GM19468 (cell line): ENCODE measurements around the gene C3orf18.
"Not testable (repeated sequence)": the region's sequence is repeated elsewhere in the genome, so short reads cannot be mapped to it uniquely, and the experiment has no call there.

ENCODE experiments used
- ATAC-seq: cut with Tn5 transposase; IDR thresholded peaks from one replicate; pipeline ENCODE4 v1.9.1; 2021; ENCODE audit warnings: mild to moderate bottlenecking, moderate library complexity, moderate number of reproducible peaks; ENCODE audit not compliant: unreplicated experiment; ENCODE audit errors: extremely low read depth

Gene C3orf18

GRCh38 chr3:50530001-50530970 lies 37.3 kb downstream of the C3orf18 start:
- no peak for ATAC-seq

- ATAC-seq = no peak
Observed at GRCh38 chr3:50525987-50526386, 41.6 kb downstream of the C3orf18 start.

GRCh38 chr3:50525191-50525910 lies 42.2 kb downstream of the C3orf18 start:
- no peak for ATAC-seq

- no peak for ATAC-seq
Observed at GRCh38 chr3:50524746-50525145, 42.8 kb downstream of the C3orf18 start.

GRCh38 chr3:50523279-50523811 lies 44.2 kb downstream of the C3orf18 start:
- ATAC-seq = no peak

DNA sequence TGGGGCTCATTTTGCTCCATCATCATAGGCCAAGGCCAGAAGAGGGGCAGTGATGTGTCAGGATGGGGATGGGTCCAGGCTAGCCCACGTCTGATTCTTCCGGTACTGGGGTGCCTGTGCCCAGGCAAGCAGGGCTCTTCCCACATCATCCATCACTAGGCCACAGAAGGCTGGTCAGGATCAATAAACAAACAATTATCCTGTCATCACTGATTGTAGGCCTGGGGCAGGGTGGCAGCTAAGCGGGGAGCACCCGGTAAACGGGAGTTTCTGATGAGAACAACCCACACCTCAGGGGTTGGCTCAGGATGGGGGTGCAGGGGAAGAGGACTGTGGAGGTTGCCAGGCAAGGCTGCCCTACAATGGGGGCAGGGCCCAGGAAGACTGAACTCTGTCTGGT lies 46.0 kb downstream of the C3orf18 start:
- no peak for ATAC-seq

DNA sequence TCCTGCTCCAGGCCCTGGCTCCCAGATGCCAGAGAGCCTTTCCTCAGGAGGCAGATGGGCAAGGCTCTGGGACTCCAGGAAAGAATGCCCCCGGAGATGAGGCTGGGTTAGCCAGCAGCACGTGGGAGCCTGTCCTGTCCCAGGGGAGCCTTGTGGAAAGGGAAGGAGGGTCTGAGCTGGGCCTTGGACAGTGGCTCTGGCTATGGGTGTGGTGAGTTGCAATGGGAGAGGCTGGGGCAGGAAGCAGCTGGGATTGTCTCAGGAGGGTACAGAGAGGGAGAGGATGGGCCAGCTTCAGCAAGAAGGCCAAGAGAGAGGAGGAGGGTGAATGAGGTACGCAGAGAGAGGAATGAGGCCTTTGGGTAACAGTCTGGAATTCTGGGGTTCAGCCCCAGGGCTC lies 46.7 kb downstream of the C3orf18 start:
- ATAC-seq = no peak

DNA sequence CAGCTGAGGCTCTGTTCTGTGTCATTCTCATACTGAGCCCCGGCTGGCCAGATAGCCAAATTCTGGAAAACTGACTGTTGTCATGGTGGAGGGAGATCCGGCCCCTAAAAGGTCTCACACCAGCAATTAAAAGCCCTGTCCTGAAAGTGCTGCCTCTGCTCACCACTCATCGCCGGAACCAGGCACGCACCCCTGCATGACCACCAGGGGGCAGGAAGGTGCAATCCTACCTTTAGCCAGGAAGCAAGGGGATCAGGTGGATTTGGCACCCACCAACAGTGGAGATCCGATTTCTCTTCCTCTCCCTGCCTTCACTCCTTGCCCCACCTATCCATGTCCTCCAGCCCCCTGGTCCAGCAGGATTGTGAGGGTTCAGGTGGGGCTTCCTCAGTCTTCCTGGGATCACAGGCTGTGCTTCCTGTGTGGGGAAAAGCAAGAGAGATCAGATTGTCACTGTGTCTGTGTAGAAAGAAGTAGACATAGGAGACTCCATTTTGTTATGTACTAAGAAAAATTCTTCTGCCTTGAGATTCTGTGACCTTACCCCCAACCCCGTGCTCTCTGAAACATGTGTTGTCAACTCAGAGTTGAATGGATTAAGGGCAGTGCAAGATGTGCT lies 48.0 kb downstream of the C3orf18 start:
- ATAC-seq = no peak

- no peak for ATAC-seq
Observed at GRCh38 chr3:50518436-50518835, 49.1 kb downstream of the C3orf18 start.

GRCh38 chr3:50517721-50518206 lies 49.8 kb downstream of the C3orf18 start:
- no peak for ATAC-seq

DNA sequence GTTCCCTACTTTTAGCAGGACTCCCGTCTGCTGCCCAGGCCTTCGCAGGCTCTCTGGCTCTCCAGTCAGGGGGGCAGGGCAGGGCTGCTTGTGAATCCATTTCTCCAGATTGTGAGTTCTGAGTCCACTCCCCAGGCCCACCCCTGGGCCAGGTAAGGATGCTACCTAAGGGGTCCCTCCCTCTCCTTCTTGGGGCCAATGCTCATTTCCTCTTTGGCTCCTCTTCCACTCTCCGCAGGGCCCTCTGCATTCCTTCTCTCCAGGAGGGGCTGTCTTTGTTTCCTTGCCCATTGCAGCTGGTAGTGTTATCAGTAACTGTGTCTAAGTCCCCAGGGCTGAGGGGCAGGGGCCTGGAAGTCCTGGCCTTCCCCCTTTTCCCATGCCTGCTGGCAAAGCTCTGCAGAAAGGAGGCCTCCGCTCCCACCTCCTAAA lies 51.1 kb downstream of the C3orf18 start:
- no peak for ATAC-seq

GRCh38 chr3:50515565-50516439 lies 51.7 kb downstream of the C3orf18 start:
- ATAC-seq = no peak

DNA sequence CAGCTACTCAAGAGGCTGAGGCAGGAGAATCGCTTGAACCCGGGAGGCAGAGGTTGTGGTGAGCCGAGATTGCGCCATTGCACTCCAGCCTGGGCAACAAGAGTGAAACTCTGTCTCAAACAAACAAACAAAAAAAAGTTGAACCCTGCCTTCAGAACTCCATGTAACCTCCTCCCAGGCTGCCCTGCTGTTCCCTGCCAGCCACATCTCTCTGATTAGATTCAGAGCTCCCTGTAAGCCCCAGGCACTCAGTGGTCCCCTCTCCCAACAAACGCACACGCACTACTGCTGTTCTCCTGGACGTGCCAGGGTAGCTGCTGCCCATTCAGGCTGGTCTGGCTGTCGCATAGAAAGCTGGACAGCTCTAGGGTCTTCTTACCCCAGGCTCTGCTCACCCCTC lies 54.6 kb downstream of the C3orf18 start:
- not testable (repeated sequence) for ATAC-seq

- no peak for ATAC-seq
Observed at GRCh38 chr3:50512131-50512530, 55.4 kb downstream of the C3orf18 start.

DNA sequence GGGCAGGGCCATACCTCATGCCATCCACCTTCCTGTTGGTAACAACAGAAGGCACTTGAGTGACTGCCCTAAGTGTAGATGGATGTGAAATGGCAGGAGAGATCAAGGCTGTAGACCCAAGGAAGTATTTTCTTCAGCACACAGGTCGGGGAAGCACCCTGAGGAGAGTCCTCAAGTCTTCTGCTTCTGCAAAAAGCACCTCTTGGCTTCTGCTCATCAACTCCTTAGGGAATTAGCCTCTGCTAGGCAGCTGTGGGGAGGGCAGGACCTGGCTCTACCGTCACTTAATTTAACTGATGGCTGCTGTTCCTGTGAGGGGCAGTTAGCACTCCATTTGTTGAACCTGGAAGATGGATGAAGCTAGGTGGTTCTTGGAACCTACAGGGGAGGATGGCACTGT lies 57.2 kb downstream of the C3orf18 start:
- no peak for ATAC-seq

- no peak for ATAC-seq
Observed at GRCh38 chr3:50509715-50510114, 57.8 kb downstream of the C3orf18 start.

GRCh38 chr3:50508821-50509220 lies 58.7 kb downstream of the C3orf18 start:
- ATAC-seq = no peak
